HG02981 (cell line): ENCODE measurements around the gene L3HYPDH.

Source experiments
- ATAC-seq: cut with Tn5 transposase; IDR thresholded peaks from one replicate; pipeline ENCODE4 v1.9.1; 2021; ENCODE audit warnings: mild to moderate bottlenecking, moderate library complexity; ENCODE audit not compliant: unreplicated experiment

Gene L3HYPDH

DNA sequence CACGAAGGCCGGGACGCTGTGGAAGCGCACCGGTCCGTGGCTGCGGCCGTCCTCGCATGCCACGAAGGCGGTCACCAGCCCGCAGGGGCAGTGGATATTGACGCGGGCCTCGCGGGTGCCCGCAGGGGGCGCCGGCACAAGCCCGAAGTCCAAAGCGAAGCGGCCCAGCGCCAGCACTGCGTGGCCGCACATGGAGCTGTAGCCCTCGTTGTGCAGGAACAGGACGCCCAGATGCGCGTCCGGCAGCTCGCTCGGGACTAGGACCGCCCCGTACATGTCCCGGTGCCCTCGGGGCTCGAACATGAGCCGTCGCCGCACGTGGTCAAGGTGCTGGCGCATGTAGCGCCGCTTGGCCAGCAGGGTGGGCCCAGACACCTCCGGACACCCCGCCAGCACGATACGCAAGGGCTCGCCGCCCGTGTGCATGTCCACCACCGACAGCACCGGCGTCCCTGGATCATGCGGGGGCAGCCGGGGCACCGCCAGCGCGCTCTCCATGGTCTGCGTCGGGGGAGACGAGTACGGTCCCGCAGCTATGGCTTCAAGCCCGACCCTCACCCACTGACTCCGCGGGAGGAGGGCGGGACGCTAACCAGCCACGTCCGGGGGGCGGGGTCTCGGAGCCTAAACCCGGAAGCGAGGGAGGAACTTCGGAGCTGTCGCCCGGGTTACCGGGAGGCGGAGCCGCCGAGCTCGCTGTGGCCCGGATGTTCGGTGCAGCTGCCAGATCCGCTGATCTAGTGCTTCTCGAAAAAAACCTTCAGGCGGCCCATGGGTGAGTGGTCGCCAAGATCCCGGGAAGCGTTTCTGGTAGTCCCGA lies at the start of gene L3HYPDH, which contains the start of gene JKAMP:
TSS of gene L3HYPDH (minus strand) at position 590 of the 820 bp plus-strand sequence. CDS start at position 498, 92 bp downstream.
TSS of gene JKAMP (plus strand) at position 699 of the 820 bp plus-strand sequence. CDS start at position 772, 73 bp downstream.
- peak; percentile 87 for ATAC-seq

DNA sequence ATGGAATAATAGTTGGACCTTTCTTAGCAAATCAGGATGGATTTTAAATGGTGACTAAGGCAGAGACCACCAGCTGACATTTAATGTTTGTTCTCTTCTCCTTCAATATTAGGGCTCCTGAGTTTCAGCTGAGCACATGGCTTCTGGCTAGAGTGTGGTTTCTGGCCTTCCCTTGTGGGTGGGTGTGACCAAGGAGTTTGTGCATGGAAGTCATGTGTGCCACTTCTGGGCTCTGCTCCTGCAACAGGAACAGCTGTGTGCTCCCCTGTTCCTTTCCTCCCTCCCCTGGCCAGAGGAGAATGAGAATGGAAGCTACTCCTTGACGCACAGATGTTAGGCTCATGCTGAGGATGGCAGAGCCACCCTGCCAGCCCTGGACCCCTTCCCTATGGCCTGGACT lies 48.2 kb upstream of the L3HYPDH start:
- ATAC-seq, result no peak

DNA sequence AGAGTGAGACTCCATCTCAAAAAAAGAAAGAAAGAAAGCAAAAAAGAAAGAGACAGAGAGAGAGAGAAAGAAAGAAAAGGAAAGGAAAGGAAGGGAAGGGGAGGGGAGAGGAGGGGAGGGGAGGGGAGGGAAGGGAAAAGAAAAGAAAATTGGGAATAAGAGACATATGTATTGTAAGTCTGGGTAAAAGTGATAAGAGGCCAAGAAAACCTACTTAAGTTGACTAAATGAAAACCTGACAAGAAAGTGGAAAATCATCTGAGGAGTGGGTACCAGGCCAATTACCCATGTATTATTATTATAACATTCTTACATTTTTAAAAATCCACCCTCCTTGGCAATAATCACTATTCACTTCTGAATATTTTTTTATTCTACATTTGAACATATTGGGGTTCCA lies 46.1 kb upstream of the L3HYPDH start:
- no peak for ATAC-seq

DNA sequence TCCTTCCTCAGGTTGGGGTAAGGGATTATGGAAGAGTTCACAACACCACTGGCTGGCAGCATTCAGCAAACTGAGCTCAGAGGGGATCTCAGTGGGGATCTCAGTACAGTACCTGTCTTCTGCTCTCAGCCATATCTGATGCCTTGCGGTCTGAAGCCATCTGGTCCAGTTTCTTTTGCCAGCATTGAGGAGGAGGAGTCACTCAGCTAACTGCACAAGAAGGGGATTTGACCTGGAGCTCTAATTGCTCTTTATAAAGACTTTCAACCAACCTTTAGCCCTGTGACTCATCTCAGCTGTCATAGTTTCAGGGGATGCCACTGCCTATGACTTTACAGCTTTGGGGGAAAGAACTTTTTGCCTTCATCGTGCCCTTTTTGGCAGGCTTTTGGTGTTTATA lies 45.0 kb upstream of the L3HYPDH start:
- no peak for ATAC-seq

DNA sequence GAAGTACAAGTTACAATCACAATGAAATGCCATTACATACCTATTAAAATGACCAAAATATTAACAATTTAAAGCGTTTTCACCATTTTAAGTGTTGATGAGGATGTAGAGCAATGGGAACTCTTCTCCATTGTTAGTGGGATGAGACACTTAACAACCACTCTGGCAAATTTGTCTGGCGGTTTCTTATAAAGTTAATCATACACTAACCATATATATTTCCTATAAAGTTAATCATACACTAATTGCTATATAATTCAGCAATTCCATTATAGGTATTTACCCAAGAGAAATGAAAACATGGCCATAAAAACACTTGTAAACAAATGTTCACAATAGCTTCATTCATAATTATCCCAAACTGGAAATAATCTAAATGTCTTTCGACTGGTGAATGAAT lies 36.0 kb upstream of the L3HYPDH start:
- ATAC-seq, result no peak

DNA sequence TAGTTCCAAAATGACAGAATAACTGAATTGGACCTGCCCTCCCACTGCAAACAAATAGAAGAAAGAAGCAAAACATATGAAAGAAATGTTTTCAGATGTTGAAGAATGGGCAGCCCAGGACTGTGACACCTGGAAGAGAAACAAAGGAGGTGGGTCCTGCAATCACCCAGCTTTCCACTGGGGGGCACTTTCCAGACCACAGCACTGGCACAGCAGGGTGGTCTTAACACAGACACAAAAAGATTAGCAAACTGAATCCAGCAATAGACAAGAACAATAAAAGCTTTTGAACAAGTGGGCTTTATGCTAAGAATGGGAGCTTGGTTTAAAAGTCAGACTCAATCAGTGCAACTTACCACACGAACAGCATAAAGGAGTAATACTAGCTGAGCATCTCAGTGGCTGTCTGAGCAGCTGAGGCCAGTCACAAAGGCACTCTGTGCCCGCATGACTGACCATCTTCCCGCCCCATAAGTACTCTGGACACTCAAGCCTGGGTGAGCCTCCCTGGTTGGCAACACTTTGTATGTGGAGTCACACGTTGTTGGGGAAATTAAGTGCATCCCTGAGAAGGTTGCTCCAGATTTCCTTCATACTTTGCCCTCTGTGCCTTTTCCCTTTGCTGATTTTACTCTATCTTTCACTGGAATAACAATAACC lies 27.8 kb upstream of the L3HYPDH start:
- ATAC-seq, result no peak

DNA sequence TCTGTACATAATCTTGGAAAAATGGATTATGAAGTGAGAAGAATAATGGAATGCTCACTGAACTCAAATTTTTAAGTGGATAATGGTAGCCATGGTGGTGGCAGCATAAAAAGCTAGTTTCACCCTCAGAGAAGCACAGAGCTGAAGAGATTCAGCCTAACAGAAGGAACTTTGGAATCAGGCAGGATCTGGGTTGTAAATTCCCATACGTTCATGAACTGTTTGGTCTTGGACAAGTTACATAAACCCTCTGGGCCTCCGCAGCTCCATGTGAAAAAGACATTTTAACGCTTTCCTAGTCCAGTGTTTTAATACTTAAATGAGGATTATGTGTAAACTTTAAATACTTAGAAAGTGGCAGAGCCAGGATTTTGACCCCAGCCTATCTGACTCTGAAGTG lies 26.8 kb upstream of the L3HYPDH start:
- ATAC-seq, result no peak

DNA sequence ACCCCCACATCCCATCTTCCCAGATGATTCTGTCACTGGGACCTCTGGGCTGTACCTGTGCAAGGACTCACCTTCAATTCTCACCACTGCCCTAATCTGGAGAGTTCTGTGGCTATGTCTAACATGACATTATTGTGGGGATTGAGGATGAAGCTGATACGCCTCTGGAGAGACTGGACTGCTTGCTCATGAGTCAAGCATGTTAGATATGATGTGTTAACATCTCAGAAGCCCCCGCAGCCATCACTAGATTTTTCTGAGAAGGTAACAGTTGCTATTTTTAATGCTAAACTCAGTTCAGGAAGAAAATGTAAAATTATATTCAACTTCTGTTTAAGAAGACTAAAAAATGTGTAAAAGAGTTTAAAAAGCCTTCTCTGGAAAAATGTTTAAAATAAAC lies 25.8 kb upstream of the L3HYPDH start:
- no peak for ATAC-seq

DNA sequence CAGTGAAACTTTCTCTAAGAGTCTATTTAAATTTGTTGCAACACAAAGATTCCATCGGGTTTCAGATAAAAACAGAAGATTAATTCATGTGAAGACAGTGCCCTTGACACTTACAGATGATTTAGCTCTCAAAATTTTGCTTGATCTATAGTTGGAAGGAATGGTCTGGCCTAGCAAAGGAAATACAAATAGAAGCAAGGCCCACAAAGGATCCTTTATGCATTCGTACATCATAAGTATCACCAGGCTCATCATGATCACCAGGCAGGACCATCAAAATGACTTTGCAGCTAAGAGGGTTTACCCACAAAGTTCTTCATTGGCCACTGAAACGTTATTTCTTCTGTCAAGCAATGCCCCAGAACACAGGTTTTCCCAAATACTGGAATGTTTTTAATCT lies 24.9 kb upstream of the L3HYPDH start:
- no peak for ATAC-seq

DNA sequence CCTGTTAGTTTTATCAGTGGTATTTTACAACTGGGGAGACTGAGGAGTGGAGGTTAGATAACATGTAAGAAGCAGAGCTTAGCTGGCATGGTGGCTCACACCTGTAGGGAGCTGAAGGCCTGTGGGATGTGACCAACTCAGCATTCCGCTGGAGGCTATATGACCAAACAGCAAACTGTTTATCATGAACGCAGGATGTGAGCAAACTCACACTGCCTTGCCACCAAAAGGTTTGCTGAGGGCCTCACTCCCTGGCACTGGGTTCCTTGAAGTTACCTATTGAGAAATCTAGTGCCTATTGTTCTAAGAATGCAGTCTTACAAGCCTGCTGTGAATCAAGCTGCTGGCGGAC lies 23.5 kb upstream of the L3HYPDH start:
- no peak for ATAC-seq

DNA sequence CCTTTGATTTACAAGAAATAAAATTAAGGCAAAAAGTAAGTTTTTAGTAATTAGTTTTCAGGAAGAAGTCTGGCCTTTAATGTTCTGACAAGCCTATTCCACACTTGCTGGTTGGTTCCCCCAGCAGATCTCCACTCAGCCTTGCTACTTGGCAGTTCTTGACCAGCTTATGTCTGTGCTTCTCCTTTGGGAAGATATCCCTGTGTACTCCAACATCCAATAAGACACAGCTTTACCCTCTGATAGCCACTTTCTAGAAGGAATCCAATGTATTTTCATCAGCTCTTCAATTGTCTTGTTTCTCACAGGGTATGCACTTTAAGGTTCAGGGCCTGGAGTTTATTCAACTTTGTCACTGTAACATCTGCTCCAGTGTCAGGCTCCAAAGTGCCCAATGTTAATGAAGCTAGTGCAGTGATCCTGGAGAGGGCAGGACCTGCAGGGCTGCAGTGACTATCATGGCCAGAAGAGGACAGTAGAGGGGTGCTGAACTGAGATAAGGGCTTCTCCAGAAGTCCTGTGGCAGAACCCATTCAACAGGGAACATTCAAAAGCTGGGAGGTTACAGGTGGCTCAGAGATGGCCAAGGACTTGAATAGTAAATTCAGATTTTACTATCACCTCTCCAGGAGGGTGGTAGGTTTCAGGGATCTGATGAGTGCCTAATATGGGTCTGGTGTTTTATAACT lies 23.0 kb upstream of the L3HYPDH start:
- peak; percentile 86 for ATAC-seq

DNA sequence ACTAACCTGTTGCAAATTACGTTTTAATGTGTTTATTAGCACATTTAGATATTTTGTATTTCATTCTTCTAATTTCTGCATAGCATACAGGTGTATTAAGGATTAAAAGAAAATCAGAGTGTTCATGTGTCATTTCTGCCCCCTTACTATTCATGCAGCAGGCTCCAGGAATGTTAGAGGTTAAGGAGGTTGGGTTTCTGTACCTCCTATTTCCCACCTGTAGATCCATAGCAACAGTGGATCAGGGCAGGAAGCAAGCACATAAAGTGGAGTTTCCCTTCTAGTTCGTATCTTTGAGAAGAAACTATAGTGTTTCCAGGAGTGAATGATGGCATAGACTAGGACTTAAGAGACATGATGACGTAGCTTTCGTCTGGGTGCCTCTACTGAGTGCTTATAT lies 19.0 kb upstream of the L3HYPDH start:
- ATAC-seq, result no peak

DNA sequence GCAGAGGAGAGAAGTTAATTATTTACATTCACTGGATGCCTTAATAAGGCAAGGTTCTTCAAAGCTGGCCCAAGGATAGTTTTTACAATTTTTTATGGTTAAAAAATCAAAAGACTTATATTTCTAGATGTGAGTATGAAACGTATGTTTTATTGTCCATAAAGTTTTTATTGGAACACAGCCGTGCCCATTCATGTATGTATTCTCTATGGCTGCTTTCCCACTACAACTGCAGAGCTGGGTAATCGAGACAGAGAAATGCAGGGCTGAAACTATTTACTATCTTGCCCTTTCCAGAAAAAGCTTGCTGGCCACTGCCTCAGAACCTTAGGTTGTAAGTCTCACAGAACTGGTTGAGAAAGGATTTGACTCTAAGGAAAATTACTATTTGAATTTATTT lies 16.5 kb upstream of the L3HYPDH start:
- no peak for ATAC-seq

DNA sequence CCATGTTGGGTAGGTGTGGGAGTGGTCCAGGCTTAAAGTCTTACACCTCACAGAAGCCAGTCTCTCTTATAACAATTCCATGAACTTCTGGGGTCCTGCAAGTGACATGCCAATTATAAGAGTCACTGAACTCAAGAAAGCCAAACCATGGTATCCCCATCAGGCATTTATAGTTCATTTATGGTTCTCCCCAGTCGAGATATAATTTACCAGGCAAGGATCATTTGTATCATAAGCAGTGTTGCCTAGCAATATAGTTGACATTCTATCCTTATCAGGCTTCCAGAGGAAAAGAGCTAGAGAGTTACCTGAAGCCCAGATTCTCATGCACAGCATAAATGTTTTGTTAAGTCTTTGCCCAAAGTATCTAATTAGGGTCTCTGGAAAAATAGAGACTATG lies 8.2 kb upstream of the L3HYPDH start:
- ATAC-seq, result no peak

DNA sequence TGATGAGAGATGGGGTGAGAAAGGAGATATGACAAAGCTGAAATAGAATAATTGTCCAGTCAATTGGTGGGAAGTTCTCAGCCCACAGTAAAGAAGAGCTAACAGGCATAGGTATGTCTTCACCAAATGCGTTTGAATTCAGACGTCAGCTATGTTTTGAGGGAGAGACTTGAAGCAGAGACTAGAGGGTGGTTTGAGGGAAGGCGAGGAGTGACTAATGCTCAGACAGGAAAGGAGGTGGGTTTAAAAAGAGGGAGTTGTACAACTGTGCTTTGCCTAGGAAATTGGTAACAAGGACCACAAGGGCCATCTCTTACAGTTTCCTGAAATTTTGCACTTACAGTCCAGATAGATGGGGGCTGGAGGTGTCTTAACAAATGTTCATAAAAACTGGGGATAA lies 6.5 kb upstream of the L3HYPDH start:
- no peak for ATAC-seq

DNA sequence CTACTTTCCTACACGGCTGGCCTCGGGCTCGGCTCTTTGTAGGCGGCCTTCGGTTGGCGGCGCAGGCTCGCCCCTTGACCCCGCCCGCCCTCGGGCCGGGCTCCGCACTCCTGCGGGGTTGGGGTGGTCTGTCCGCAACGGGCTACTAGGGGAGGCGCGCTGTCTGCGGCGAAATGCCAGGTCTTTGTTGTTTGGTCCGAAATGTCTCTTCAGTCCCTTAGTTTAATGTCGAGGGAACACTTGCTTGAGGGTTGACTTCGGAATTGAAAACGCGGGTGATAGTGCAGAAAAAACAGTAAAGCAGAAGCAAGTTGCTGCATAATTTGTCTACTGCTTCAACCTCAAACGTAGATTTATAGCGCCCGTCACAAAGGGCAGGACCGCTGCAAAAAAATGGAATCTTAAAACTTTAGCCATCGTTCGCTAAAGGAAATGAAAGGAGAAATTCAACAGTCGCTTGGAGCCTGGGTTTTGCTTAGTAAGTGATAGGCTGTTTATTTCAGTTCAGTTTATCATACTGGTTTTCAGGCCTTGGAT lies 499 bp upstream of the L3HYPDH start:
- peak; percentile 38 for ATAC-seq

DNA sequence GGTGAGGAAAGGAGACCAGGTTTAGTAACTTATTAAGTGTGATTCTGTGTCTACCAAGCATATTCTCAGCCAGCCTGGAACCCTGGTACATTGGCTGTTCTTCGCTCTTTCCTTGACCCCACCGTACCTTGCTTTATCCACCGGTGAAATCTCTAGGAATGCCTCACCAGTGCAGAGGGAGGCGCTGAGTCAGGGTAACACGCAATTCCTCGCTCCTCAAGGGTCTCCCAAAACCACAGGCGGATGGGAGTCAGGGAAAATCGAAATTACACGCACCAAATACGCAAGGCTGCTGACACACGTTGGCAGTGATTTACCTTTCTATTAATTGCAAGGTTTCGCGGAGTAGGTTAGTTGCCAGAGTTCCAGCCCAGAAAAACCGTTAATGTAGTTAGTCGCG lies 845 bp downstream of the L3HYPDH start:
- ATAC-seq, result no peak

DNA sequence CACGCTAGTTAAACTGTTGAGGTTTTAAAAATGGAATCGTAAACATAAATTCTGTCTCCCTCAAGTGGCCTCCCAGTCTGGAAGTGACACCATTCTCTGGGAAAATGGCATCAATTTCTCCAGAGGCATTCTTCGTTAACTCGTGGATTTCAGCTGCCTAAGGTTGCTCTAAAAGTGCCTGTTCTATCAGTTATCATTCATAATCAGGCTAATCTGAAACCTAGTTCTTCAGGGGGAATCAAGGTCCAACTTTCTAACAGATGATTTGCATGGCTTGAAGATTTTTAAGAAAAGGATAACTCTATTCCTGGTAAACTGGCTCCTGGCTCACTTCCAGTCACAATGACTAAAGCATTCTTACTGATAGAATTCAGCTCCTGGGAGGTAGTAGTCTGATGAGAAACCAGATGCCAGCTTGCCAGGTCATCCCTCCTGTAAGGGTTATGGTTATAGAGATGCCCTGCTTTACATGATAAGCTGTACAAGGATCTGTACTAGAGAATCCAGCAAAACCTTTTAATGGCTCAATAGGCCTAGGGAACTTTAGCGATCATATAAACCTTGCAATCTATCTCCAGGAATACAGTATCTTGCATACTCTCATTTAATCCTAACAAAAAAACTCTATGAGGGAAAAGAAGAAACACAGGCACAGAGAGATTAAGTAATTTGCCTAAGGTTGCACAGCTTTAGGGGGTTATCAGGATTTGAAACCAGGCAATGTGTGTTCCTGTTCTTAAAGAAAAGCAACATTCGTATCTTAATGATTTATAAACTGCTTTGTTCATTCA lies 1.5 kb downstream of the L3HYPDH start:
- no peak for ATAC-seq

DNA sequence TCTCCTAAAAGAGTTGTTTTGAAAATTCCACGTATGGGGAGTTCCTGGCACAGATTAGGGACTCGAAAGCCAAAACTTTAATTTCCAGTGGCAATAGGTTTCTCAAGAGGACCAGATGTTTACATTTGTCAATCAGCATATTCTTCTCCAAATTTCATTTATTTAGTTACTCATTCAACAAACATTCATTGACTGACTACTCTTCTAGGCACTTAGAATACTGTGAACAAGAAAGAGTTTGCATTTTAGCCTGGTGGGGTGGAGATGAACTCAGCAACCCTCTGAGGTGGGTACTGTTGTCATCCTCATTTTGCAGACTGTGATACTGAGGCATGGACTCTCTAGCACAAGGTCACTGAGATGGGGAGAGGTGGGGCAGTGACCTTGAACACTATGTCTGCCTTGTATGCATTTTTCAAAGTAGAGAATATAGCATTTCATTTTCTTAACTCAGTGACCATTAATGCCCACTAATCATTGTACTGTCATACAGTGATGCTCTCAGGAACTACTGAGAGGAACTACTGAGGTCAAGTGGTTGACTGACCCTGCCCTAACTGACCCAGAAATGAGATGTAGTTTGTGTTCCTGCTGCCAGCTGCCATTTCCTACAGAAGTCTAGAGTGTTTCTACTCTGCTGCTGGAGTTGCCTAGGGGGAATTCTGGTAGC lies 2.2 kb downstream of the L3HYPDH start:
- ATAC-seq, result no peak

DNA sequence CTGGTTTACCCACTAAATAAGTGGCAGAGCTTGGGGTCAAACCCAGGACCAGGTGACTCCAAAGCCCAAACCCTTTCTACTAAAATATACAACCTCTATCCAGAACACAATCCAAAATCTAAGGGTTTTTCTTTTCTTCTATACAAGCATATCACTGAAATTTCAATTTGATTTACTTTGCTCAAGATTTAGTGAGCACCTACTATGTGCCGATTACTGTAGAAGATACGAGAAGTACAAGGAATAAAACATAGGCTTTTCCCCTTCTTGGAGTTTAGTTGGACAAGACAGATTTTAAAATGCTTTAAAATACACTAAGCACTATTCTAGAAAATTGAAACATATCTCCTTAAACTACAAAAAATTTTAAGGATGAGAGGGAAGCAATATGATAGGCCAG lies 2.8 kb downstream of the L3HYPDH start:
- no peak for ATAC-seq
